ENCODE results near the gene OPCML.

Gene OPCML

DNA sequence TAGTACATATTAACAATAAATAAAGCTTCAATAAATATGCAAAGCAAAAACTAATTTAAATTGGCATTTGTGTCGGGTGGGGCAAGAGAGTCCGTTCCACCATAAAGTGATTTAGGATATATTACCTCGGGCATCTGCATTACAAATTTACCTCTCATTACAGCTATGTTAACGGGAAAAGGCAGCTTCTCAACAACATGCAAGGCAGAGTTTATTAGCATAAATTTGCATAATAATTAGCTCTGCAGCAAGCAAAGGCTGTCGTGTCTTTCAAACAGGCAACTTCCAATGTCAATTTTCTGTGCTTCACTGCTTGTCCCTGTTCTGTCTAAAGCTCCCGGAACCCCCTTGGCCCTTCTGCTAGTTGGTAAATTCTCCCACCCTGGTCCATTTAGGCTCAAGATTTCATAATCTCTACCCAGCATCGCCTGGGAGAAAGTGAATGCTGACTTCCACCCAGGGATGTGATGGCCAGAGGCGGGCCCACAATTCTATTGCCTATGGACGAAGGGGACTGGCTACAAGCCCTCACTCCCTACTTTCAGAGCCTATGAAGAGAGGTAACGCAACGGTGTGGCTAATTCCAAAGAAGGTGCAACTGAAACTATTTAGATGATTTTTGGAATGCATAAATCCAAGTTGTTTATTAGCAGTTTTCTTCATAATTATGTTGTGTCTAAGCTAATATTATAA is 462.1 kb downstream of the OPCML start:
- Histone ChIP-seq H3K36me3 (no peaks in the 10 kb centered on the region), H3K27me3 (ENCODE audit: insufficient read depth, low read depth, severe bottlenecking) (no peaks in the 10 kb centered on the region), H3K4me3 (ENCODE audit: low read depth, low read length) (no peak overlapping the region), H3K27ac (no peak overlapping the region), H3K9me3 (ENCODE audit: severe bottlenecking) (peaks cover 2% of the 10 kb centered on the region)
- TF ChIP-seq, protein P1, sequence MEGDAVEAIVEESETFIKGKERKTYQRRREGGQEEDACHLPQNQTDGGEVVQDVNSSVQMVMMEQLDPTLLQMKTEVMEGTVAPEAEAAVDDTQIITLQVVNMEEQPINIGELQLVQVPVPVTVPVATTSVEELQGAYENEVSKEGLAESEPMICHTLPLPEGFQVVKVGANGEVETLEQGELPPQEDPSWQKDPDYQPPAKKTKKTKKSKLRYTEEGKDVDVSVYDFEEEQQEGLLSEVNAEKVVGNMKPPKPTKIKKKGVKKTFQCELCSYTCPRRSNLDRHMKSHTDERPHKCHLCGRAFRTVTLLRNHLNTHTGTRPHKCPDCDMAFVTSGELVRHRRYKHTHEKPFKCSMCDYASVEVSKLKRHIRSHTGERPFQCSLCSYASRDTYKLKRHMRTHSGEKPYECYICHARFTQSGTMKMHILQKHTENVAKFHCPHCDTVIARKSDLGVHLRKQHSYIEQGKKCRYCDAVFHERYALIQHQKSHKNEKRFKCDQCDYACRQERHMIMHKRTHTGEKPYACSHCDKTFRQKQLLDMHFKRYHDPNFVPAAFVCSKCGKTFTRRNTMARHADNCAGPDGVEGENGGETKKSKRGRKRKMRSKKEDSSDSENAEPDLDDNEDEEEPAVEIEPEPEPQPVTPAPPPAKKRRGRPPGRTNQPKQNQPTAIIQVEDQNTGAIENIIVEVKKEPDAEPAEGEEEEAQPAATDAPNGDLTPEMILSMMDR (IDR thresholded peaks at IDR 0.05; ENCODE audit: low read depth, low read length) = no peak
- no peak for DNase-seq

DNA sequence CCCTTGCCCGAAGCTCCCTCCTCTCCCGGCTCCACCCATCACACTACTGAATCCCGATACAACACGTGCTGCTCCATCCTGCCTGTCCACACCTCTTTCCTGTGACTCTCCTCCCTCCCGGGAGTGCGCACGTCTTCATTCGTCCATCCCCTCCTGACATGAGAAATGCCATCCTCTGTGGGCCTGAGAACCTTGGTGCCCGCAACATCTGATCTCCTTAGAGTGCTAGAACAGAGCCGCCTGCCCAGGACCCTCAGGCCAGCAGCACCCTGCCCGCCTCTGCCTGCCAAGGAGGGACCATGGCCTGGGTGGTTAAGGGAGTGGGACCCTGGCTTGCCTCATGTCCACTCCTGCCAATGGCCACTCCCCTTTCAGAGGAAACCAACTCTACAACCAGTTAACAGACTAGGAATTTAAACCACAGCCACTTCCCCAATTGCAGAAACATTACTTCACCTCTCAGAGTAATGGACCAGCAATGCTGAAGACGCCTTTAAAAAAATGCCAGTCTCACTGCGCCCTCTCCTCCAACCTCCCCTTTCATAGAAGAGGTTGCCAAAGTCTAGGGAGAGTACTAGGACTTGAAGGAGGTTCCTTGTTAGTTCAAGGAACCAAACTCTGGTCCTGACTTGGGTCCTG is 466.3 kb downstream of the OPCML start:
- H3K9me3 ChIP-seq (ENCODE audit: severe bottlenecking) = peaks cover 3% of the 10 kb centered on the region
- H3K27ac ChIP-seq = no peak overlapping the region
- TF ChIP-seq, protein P1 (IDR thresholded peaks at IDR 0.05; ENCODE audit: low read depth, low read length) = no peak
- H3K4me3 ChIP-seq (ENCODE audit: low read depth, low read length) = no peak overlapping the region
- H3K36me3 ChIP-seq = no peaks in the 10 kb centered on the region
- no peak for DNase-seq
- no peaks in the 10 kb centered on the region for H3K27me3 ChIP-seq (ENCODE audit: insufficient read depth, low read depth, severe bottlenecking)

DNA sequence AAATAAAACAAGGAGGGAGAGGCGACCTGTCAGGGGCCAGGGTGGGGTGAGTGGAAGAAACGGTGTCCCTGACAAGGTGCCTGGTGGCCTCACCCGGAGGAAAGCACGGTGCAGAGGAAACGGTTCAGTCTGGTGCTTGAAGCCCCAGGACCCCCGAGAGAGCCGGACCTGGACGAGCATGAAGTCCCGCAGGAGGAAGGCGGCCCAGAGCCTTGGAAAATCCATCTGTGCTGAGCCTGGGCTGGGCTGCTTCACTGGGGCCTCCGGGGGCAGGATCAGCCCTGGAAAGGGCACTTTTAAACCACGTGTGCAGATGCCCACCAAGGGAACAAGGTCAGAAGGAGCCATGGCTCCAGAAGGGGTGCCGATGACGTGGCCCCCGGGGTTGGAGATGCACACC is 467.3 kb downstream of the OPCML start:
- H3K36me3 ChIP-seq = no peaks in the 10 kb centered on the region
- H3K4me3 ChIP-seq (ENCODE audit: low read depth, low read length) = peak overlapping the region; percentile 69
- TF ChIP-seq, protein P1 (IDR thresholded peaks at IDR 0.05; ENCODE audit: low read depth, low read length) = no peak
- H3K27ac ChIP-seq = no peak overlapping the region; the same call in 1 of the 2 replicates
- peaks cover 3% of the 10 kb centered on the region for H3K9me3 ChIP-seq (ENCODE audit: severe bottlenecking)
- H3K27me3 ChIP-seq (ENCODE audit: insufficient read depth, low read depth, severe bottlenecking) = no peaks in the 10 kb centered on the region
- DNase-seq = no peak

DNA sequence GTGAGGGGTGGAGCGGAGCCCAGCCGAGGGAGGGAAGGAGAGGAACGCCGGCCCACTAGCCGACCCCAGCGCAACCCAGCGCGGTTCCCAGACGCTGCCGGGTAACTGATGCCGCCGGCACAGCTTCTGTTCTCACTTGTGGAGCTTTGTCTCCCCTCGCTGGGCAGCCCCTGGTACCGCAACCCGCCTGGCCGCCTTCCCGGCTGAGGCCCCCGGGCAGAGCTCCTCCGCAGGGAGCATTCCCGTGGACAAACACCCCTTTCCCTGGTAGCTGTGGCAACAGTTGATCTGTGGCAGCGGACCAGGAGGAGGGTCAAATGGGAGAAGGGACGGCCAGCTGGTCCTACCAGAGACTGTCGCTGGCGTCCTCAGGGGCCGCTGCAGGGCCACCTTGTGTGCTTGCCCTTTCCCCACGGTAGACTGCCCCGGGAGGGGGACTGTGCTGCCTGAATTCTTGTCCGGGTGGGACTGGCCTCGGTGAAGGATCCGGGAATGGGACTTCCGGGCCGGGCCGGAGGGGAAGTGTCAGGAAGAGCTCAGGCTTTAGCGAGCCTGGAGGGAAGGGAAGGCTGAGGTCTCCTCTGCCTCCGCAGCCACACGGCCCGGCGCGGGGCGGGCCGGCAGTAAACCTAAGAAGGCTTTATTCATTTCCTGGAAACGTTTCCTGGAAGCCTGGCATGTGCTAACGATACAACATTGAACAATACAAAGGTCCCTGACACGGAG is 468.0 kb downstream of the OPCML start:
- TF ChIP-seq, protein P1 (IDR thresholded peaks at IDR 0.05; ENCODE audit: low read depth, low read length) = peak; percentile 94
- DNase-seq = peak; percentile 92
- H3K36me3 ChIP-seq = no peaks in the 10 kb centered on the region
- peak overlapping the region; percentile 72 for H3K27ac ChIP-seq
- H3K4me3 ChIP-seq (ENCODE audit: low read depth, low read length) = peak overlapping the region; percentile 69
- peaks cover 3% of the 10 kb centered on the region for H3K9me3 ChIP-seq (ENCODE audit: severe bottlenecking)
- H3K27me3 ChIP-seq (ENCODE audit: insufficient read depth, low read depth, severe bottlenecking) = no peaks in the 10 kb centered on the region

DNA sequence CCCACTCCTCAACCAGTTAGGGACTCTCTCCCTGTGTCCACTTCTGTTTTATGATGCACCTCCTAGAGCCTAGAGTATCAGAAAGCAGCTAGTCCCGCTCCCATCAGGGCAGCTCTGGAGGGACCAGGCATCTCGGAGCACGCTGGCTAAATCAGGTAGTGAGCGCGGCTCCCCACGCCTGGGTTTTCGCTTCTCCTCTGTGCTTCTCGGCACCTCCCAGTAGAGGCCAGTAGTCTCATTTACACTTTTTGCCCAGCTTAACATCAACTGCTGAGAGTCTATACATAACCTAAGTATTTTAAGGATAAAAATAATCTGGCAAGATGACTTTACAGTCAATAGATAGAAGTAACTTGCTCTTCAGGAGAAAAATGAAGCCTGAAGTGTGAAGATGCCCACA is 473.8 kb downstream of the OPCML start:
- Histone ChIP-seq H3K36me3 (no peaks in the 10 kb centered on the region), H3K9me3 (ENCODE audit: severe bottlenecking) (no peaks in the 10 kb centered on the region), H3K27ac (no peak overlapping the region), H3K27me3 (ENCODE audit: insufficient read depth, low read depth, severe bottlenecking) (no peaks in the 10 kb centered on the region), H3K4me3 (ENCODE audit: low read depth, low read length) (no peak overlapping the region)
- DNase-seq = no peak
- TF ChIP-seq, protein P1 (IDR thresholded peaks at IDR 0.05; ENCODE audit: low read depth, low read length) = no peak

Data from WERI-Rb-1 (cell line).